NCI-H2171 treated with DMSO at 0.1 percent for 48 hours (cell line): ENCODE data around the gene ITGB6.

Experiments
- DNase-seq: peaks from one replicate; lab custom pipeline; 2025; lab: John Stamatoyannopoulos, UW

The ITGB6 gene

DNA sequence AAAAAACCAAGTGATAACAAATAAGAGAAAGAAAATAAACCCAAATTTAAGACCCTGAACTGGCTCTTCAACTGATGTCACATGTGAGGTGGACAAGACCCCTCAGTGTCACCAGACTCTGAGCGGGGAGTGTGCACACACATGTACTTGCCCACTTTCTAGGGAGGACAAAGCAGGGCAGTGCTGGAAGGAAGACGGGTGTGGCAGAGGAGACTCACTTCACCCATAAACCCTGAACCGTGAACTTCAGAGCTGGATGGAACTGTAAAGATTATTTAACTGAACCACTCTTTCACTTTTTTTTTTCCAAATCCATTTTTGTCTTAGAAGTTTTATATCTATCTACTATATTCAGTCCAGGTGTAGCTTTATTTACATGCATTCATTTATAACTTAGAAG is 149.9 kb downstream of the ITGB6 start:
- no peak for DNase-seq
